Adrenal gland (tissue), 5 donors: ENCODE data around the gene ATP13A2.

ENCODE experiments used
- POLR2A ChIP-seq, 2 donors: fragments of 450-650 bp; IDR thresholded peaks; one replicate each; pipeline ENCODE4 v1.6.1; 2017; ENCODE audit warnings: antibody characterized with exemption in 2 of 2, mild to moderate bottlenecking in 2 of 2, moderate library complexity in 1 of 2
- TF ChIP-seq, protein P1 (sequence below), 6 experiments: fragments of 450-650 bp in 4 of 6; fragments of 200-600 bp in 2 of 6; sonication (generic) in 1 of 6; IDR thresholded peaks; 1 replicate in 5 of 6; 2 replicates in 1 of 6; pipeline versions ENCODE4 v1.5.1 to v1.8.0; 2016 to 2021; ENCODE audit warnings: antibody characterized with exemption in 6 of 6, mild to moderate bottlenecking in 2 of 6, moderate library complexity in 1 of 6
- donor health status: DM: no; HTN: no; CAD: no.

DNA sequence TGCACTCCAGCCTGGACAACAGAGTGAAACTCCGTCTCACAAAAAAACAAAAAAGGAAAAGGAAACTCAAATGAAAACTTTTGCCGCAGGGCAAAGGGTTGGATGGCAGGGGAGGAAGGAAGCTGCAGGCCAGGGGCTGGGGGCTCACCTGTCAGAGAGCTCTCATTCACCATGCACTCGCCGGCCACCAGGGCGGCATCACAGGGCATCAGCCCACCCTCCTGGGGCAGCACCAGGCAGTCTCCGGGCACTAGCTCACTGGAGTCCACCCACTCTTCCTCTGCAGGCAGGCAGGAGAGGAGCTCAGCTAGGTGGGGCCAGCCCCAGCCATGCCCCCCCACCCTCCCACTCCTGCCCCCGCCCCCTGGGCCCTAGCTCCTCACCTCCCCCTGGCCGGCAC lies 11.9 kb downstream of the ATP13A2 start:
- TF ChIP-seq, protein P1, sequence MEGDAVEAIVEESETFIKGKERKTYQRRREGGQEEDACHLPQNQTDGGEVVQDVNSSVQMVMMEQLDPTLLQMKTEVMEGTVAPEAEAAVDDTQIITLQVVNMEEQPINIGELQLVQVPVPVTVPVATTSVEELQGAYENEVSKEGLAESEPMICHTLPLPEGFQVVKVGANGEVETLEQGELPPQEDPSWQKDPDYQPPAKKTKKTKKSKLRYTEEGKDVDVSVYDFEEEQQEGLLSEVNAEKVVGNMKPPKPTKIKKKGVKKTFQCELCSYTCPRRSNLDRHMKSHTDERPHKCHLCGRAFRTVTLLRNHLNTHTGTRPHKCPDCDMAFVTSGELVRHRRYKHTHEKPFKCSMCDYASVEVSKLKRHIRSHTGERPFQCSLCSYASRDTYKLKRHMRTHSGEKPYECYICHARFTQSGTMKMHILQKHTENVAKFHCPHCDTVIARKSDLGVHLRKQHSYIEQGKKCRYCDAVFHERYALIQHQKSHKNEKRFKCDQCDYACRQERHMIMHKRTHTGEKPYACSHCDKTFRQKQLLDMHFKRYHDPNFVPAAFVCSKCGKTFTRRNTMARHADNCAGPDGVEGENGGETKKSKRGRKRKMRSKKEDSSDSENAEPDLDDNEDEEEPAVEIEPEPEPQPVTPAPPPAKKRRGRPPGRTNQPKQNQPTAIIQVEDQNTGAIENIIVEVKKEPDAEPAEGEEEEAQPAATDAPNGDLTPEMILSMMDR (IDR thresholded peaks at IDR 0.05) = no peak
- no peak for TF ChIP-seq POLR2A (IDR thresholded peaks at IDR 0.05)
